HuH-7.5 (cell line): ENCODE results near the gene POU6F1.

Source experiments
- DNase-seq: peaks from one replicate; pipeline ENCODE4 v3.0.0; 2011; ENCODE audit warnings: low spot score

The POU6F1 gene

DNA sequence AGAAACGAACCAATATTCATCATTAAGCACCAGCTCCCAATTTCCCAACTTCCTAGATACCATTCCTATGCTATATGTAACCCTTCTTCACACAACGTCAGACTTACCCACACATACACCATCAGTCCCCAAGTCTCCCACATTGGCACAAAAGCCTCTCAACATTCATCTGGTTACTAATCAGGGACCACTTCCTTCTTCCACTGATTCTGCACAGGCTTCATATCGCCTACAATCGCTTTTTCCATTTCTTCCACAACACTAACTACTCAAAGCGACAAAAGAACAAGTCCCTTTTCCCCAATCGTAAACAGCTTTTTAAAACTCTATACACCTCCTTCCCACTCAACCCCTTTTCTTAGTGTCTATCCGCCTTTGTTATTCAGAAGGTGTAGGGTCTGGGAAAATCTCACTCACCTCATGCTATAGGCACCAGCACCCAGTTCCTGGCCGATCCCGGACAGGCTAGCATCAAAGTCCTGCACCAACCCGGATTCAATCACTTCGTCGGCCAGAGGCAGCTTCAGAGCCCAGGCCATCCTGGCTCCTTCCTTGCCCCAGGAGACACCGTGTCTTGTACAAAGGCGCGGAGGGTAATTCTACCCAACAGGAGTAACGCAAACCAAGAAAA is 45.9 kb downstream of the POU6F1 start:
- DNase-seq: no peak

GRCh38 chr12:51163795-51164194 is 54.1 kb downstream of the POU6F1 start:
- no peak for DNase-seq

- DNase-seq: no peak
Measured at GRCh38 chr12:51162217-51162616, 55.6 kb downstream of the POU6F1 start.

GRCh38 chr12:51160814-51161459 is 56.9 kb downstream of the POU6F1 start:
- peak; percentile 50 for DNase-seq

DNA sequence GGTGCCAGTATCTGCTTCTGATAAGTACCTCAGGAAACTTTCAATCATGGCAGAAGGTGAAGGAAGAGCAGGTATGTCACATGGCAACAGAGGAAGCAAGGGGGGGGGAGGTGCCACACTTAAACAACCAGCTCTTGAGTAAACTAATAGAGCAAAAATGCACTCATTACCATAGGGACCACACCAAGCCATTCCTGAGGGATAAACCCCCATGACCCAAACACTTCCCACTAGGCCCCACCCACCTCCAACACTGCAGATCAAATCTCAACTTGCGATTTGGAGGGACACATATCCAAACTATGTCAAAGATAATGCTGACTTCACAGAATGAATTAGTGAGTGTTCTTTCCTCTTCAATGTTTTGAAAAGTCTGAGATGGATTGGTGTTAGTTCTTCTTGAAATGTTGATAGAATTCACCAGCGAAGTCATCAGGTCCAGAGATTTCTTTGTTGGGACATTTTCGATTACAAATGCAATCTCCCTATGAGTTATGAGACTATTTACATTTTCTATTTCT is 61.6 kb downstream of the POU6F1 start:
- DNase-seq: no peak

DNA sequence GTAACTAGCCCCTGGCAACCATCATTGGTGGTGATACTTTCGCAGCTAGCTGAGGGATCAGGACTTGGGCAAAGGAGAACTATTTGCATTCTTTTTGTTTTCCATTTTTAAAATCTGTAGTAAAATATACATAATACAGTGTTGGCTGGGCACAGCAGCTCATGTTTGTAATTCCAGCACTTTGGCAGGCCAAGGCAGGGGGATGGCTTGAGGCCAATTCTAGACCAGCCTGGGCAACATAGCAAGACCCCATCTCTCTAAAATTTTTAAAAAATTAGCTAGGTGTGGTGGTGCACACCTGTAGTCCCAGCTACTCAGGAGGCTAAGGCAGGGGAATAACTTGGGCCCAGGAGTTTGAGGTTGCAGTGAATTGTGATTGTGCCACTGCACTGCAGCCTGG is 64.9 kb downstream of the POU6F1 start:
- DNase-seq: no peak

- no peak for DNase-seq
Measured at GRCh38 chr12:51150777-51151176, 67.1 kb downstream of the POU6F1 start.

DNA sequence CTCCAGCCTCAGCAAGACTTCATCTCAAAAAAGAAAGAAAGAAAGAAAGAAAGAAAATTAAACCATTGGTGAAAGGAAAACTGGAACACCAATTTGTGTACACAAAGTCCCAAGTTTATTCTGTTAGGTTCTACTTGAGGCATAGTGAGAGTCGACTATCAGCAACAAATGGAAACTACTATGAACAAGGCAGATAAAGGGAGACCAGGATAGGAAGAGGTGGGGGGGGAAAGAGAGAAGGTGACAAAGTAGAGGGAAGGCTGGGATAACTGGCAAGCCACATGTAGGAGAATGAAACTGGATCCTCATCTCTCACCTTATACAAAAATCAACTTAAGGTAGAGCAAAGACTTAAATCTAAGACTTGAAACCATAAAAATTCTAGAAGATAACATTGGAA is 70.6 kb downstream of the POU6F1 start:
- no peak for DNase-seq

DNA sequence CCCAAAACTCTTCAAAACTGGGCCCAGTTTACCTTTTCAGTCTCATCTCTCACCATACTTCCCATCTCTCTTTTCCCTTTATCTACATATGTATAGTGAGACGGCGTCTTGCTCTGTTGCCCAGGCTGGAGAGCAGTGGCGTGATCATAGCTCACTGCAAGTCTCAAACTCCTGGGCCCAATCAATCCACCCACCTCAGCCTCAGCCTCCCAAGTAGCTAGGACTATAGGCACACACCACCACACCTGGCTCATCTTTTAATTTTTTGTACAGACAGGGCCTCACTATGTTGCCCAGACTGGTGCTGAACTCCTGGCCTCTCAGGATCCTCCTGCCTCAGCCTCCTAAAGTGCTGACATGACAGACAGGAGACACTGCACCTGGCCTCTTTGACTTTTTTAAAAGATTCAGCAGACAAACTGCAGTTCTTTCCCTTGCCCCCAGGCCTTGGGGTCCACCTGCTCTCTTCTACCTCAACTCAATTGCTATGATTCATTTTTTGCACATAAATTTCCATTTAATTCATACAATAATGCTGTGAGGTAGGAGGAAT is 78.5 kb downstream of the POU6F1 start:
- no peak for DNase-seq
